H9 (cell line): ENCODE measurements around the gene BICDL1. TPM values are rescaled to one million over a fixed set of nuclear protein-coding genes. Genes with fewer than 3 reads are reported as not detected.

Source experiments
- DNase-seq: peaks from one replicate; pipeline ENCODE4 v3.0.0-alpha.2; 2017
- H2AFZ ChIP-seq: one replicate; pipeline ENCODE4 v1.6.1; 2013; ENCODE audit warnings: mild to moderate bottlenecking, low read length, control low read depth, moderate library complexity
- H2AK5ac ChIP-seq: 2 replicates; pipeline ENCODE4 v1.6.1; 2013; ENCODE audit warnings: low read length, control low read depth, mixed read lengths; ENCODE audit not compliant: insufficient read length
- H2BK120ac ChIP-seq: one replicate; pipeline ENCODE4 v1.6.1; 2013; ENCODE audit warnings: low read depth, mild to moderate bottlenecking, low read length, control low read depth, inconsistent platforms; ENCODE audit not compliant: poor library complexity, severe bottlenecking
- H2BK12ac ChIP-seq: 2 replicates; pipeline ENCODE4 v1.6.1; 2013; ENCODE audit warnings: low read length, control low read depth, mixed read lengths, low read depth; ENCODE audit not compliant: insufficient read length
- H2BK15ac ChIP-seq: 2 replicates; pipeline ENCODE4 v1.6.1; 2013; ENCODE audit warnings: low read depth, low read length, control low read depth
- H2BK20ac ChIP-seq: one replicate; pipeline ENCODE4 v1.6.1; 2013; ENCODE audit warnings: low read depth, mild to moderate bottlenecking, low read length, control low read depth, inconsistent platforms; ENCODE audit not compliant: poor library complexity, severe bottlenecking
- H2BK5ac ChIP-seq: 2 replicates; pipeline ENCODE4 v1.6.1; 2013; ENCODE audit warnings: low read length, control low read depth, mixed read lengths; ENCODE audit not compliant: insufficient read length
- H3K14ac ChIP-seq: 2 replicates; pipeline ENCODE4 v1.6.1; 2013; ENCODE audit warnings: low read length, control low read depth; ENCODE audit not compliant: insufficient read depth
- H3K18ac ChIP-seq: 2 replicates; pipeline ENCODE4 v1.6.1; 2013; ENCODE audit warnings: low read depth, mild to moderate bottlenecking, mixed read lengths, low read length, control low read depth; ENCODE audit not compliant: insufficient read length
- H3K23ac ChIP-seq: 2 replicates; pipeline ENCODE4 v1.6.1; 2013; ENCODE audit warnings: low read length, control low read depth, mixed read lengths, low read depth; ENCODE audit not compliant: insufficient read length
- H3K23me2 ChIP-seq: 2 replicates; pipeline ENCODE4 v1.6.1; 2013; ENCODE audit warnings: low read depth, mild to moderate bottlenecking, mixed read lengths, low read length, control low read depth; ENCODE audit not compliant: insufficient read length, poor library complexity, severe bottlenecking
- H3K27ac ChIP-seq: 2 replicates; pipeline ENCODE4 v1.5.1; 2013; ENCODE audit warnings: low read length, control low read depth, mixed read lengths, low read depth; ENCODE audit not compliant: insufficient read length
- H3K27me3 ChIP-seq: 2 replicates; pipeline ENCODE4 v1.6.1; 2013; ENCODE audit warnings: low read length, control low read depth, inconsistent platforms; ENCODE audit not compliant: insufficient read depth
- H3K4ac ChIP-seq: 2 replicates; pipeline ENCODE4 v1.6.1; 2013; ENCODE audit warnings: low read depth, mild to moderate bottlenecking, control low read depth, inconsistent platforms, low read length, moderate library complexity
- H3K4me1 ChIP-seq: 2 replicates; pipeline ENCODE4 v1.6.1; 2013; ENCODE audit warnings: low read length, control low read depth, inconsistent platforms; ENCODE audit not compliant: insufficient read depth
- H3K4me2 ChIP-seq: 2 replicates; pipeline ENCODE4 v1.6.1; 2013; ENCODE audit warnings: low read length, control low read depth, mixed read lengths; ENCODE audit not compliant: insufficient read length, insufficient read depth
- H3K56ac ChIP-seq: 2 replicates; pipeline ENCODE4 v1.6.1; 2013; ENCODE audit warnings: low read depth, mild to moderate bottlenecking, mixed read lengths, low read length, control low read depth; ENCODE audit not compliant: insufficient read length
- H3K79me1 ChIP-seq: 2 replicates; pipeline ENCODE4 v1.6.1; 2013; ENCODE audit warnings: low read depth, mild to moderate bottlenecking, moderate library complexity, low read length, control low read depth, inconsistent platforms; ENCODE audit not compliant: insufficient read depth, poor library complexity, severe bottlenecking
- H3K79me2 ChIP-seq: 2 replicates; pipeline ENCODE4 v1.6.1; 2013; ENCODE audit warnings: low read length, control low read depth, inconsistent platforms; ENCODE audit not compliant: insufficient read depth
- H3K9ac ChIP-seq: 2 replicates; pipeline ENCODE4 v1.6.1; 2013; ENCODE audit warnings: low read length, control low read depth, mixed read lengths; ENCODE audit not compliant: insufficient read length; ENCODE audit errors: extremely low read depth
- H3K9me3 ChIP-seq: one replicate; pipeline ENCODE4 v1.6.1; 2013; ENCODE audit warnings: low read depth, low read length, inconsistent platforms; ENCODE audit not compliant: control insufficient read depth
- H3T11ph ChIP-seq: one replicate; pipeline ENCODE4 v1.6.1; 2013; ENCODE audit warnings: mild to moderate bottlenecking, low read length, control low read depth, inconsistent platforms
- H4K20me1 ChIP-seq: one replicate; pipeline ENCODE4 v1.6.1; 2013; ENCODE audit not compliant: control insufficient read depth, insufficient read length, insufficient read depth
- H4K5ac ChIP-seq: 2 replicates; pipeline ENCODE4 v1.6.1; 2013; ENCODE audit warnings: low read depth, mild to moderate bottlenecking, mixed read lengths, low read length, control low read depth; ENCODE audit not compliant: insufficient read length
- H4K8ac ChIP-seq: replicated peaks from 2 replicates; pipeline ENCODE4 v1.6.1; 2013; ENCODE audit warnings: low read length, control low read depth, mixed read lengths, low read depth; ENCODE audit not compliant: insufficient read length
- H4K91ac ChIP-seq: 2 replicates; pipeline ENCODE4 v1.6.1; 2013; ENCODE audit warnings: low read depth, mild to moderate bottlenecking, moderate library complexity, mixed read lengths, low read length, control low read depth; ENCODE audit not compliant: insufficient read length
- H3K27ac Mint-ChIP-seq, 3 experiments: 2 replicates in 2 of 3; 3 replicates in 1 of 3; pipeline ENCODE4 v1.8.0; 2020 to 2021; ENCODE audit warnings: mixed read lengths in 3 of 3, mild to moderate bottlenecking in 1 of 3, moderate library complexity in 1 of 3
- H3K27me3 Mint-ChIP-seq: 2 replicates; pipeline ENCODE4 v1.8.0; 2021; ENCODE audit warnings: low read depth, mild to moderate bottlenecking, moderate library complexity, mixed read lengths
- H3K36me3 Mint-ChIP-seq, 3 experiments: 2 replicates in 2 of 3; 3 replicates in 1 of 3; pipeline ENCODE4 v1.8.0; 2020 to 2021; ENCODE audit warnings: low read depth in 3 of 3, mixed read lengths in 3 of 3; ENCODE audit not compliant: insufficient read depth in 1 of 3
- H3K4me1 Mint-ChIP-seq, 2 experiments: 2 replicates each; pipeline ENCODE4 v1.8.0; 2020; ENCODE audit warnings: mixed read lengths in 2 of 2
- H3K4me3 Mint-ChIP-seq, 2 experiments: 2 replicates in 1 of 2; 3 replicates in 1 of 2; pipeline ENCODE4 v1.8.0; 2020 to 2021; ENCODE audit warnings: mild to moderate bottlenecking in 2 of 2, mixed read lengths in 2 of 2, moderate library complexity in 1 of 2
- H3K9me3 Mint-ChIP-seq, 2 experiments: 2 replicates in 1 of 2; 3 replicates in 1 of 2; pipeline ENCODE4 v1.8.0; 2020; ENCODE audit warnings: mild to moderate bottlenecking in 2 of 2, mixed read lengths in 2 of 2, moderate library complexity in 1 of 2
- total RNA-seq: library from RNA; stranded (reverse); gene quantifications from 2 replicates; pipeline ENCODE4 v1.2.1, GENCODE V29; 2021
- TF ChIP-seq, protein P1 (sequence below): fragments of 200-600 bp; sonication (generic); conservative IDR thresholded peaks from 3 replicates; pipeline ENCODE4 v1.8.0; 2021; ENCODE audit warnings: antibody characterized with exemption, mild to moderate bottlenecking

BICDL1 gene
- total RNA-seq, 1 experiment from 2014 or later: 13.8 TPM

DNA sequence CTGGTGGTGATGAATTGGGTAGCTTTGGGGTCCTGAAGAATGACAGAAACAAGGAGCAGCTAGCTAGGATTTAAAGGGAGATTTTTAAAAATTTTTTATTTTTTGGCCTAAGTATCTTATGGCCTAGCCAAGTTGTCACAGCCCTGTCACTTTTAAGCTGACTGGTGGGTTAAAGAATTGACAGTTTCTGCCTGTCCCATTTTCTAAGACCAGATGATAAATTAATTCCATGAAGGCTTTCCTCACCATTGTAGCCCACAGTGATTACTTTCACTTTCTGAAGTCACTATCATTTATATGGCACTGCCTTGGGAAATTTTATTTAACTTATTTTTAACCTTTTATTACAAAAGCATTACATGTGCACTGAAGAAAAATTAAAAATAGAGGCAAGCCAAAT, 43.2 kb downstream of the BICDL1 start:
- H3K36me3 Mint-ChIP-seq: no peaks in the 10 kb centered on the region
- H3K4ac ChIP-seq: no peak overlapping the region

More for the DNA sequence above, 43.2 kb downstream of the BICDL1 start:
- Histone ChIP-seq H2BK12ac (no peak overlapping the region), H2BK120ac (no peak overlapping the region), H3T11ph (no peak overlapping the region), H3K23ac (no peak overlapping the region), H3K9ac (no peak overlapping the region), H3K79me1 (no peaks in the 10 kb centered on the region), H2AFZ (no peak overlapping the region), H4K91ac (no peak overlapping the region), H3K56ac (no peak overlapping the region), H2BK20ac (no peak overlapping the region), H2AK5ac (no peak overlapping the region), H3K14ac (no peak overlapping the region), H3K9me3 (no peaks in the 10 kb centered on the region), H2BK15ac (no peak overlapping the region), H3K18ac (no peak overlapping the region), H4K8ac (no peak overlapping the region), H2BK5ac (no peak overlapping the region), H3K4me2 (no peak overlapping the region), H3K4me1 (no peaks in the 10 kb centered on the region), H3K23me2 (no peaks in the 10 kb centered on the region), H3K79me2 (no peaks in the 10 kb centered on the region), H3K27ac (no peak overlapping the region), H4K20me1 (no peaks in the 10 kb centered on the region), H4K5ac (no peak overlapping the region), H3K27me3 (no peaks in the 10 kb centered on the region)
- no peak overlapping the region for H3K27ac Mint-ChIP-seq
- no peaks in the 10 kb centered on the region for H3K4me1 Mint-ChIP-seq
- H3K4me3 Mint-ChIP-seq: no peak overlapping the region
- TF ChIP-seq, protein P1, sequence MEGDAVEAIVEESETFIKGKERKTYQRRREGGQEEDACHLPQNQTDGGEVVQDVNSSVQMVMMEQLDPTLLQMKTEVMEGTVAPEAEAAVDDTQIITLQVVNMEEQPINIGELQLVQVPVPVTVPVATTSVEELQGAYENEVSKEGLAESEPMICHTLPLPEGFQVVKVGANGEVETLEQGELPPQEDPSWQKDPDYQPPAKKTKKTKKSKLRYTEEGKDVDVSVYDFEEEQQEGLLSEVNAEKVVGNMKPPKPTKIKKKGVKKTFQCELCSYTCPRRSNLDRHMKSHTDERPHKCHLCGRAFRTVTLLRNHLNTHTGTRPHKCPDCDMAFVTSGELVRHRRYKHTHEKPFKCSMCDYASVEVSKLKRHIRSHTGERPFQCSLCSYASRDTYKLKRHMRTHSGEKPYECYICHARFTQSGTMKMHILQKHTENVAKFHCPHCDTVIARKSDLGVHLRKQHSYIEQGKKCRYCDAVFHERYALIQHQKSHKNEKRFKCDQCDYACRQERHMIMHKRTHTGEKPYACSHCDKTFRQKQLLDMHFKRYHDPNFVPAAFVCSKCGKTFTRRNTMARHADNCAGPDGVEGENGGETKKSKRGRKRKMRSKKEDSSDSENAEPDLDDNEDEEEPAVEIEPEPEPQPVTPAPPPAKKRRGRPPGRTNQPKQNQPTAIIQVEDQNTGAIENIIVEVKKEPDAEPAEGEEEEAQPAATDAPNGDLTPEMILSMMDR: no peak
- DNase-seq: no peak
- H3K9me3 Mint-ChIP-seq: no peaks in the 10 kb centered on the region
- no peaks in the 10 kb centered on the region for H3K27me3 Mint-ChIP-seq
